HG03064 (cell line): Measurements from ENCODE around the gene SPATA3.
"Not testable (repeated sequence)": the region's sequence is repeated elsewhere in the genome, so short reads cannot be mapped to it uniquely, and the experiment has no call there.

ENCODE experiments used
- ATAC-seq: cut with Tn5 transposase; IDR thresholded peaks from one replicate; pipeline ENCODE4 v1.9.1; 2021; ENCODE audit warnings: low read depth; ENCODE audit not compliant: unreplicated experiment

SPATA3 gene

GRCh38 chr2:231016566-231017230 lies 20.8 kb downstream of the SPATA3 start:
- no peak for ATAC-seq

DNA sequence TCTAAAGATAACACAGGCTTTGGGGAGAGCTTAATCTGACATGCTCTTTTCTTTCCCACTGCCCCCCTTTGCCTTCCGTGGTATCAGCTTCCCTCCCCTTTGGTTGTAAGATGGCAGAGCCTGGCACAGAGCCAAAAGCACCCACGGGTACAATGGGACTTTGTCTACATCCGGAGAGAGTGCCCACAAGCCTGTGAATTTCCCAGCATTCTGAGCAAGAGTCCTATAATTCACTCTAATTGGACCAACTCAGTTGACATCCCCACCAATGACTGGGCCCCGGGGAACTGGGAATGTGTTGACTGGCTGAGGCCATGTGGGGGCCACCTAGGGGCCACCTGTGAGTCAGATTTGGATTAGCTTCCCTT lies 21.3 kb downstream of the SPATA3 start:
- no peak for ATAC-seq

- no peak for ATAC-seq
Observed at GRCh38 chr2:231018184-231018583, 22.3 kb downstream of the SPATA3 start.

GRCh38 chr2:231025059-231025458 lies 29.1 kb downstream of the SPATA3 start:
- not testable (repeated sequence) for ATAC-seq

- ATAC-seq = no peak
Observed at GRCh38 chr2:231028889-231029288, 33.0 kb downstream of the SPATA3 start.

GRCh38 chr2:231029563-231029962 lies 33.6 kb downstream of the SPATA3 start:
- no peak for ATAC-seq

DNA sequence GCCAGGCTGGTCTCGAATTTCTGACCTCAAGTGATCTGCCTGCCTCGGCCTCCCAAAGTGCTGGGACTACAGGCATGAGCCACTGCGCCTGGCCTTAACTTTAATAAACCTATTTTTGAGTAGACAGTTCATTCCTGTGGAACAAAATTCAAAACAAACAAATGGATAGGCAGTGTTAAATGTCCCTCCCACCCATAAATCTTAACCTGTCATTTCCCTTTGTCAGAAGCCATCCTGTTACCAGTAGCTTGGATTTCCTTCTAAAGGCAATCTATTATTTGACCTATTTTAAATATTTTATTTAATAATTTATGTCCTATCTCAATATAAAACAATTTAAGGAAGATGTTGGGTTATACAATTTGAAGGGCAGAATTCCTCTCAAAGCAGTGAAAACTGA lies 34.8 kb downstream of the SPATA3 start:
- no peak for ATAC-seq

DNA sequence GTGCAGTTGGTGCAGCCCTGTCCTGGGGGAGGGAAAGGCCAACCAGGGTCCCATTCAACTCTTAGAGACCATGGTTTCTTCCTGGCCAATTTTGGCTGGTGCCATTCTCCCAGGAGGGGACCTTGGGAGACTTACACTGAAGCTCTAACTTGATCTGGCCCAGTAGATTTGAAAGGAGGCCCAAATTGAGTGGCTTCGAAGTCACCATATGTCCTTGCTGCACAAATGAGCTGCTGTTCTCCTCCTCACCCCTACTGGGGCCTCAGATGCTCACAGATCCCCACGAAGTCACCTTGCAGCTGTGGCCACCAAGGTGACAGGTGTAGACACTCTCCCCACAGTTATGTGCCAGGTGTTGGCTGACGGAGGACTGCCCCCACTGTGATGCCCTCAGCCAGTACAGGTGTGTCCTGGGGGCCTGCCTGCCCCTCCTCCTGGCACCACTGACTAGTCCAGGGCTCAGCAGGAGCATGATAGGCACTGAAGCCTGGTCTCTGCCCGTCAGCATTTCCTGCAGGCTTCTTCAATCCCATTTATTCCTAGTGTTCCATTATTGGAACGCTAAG lies 36.7 kb downstream of the SPATA3 start:
- no peak for ATAC-seq

- ATAC-seq = no peak
Observed at GRCh38 chr2:231033147-231034132, 37.5 kb downstream of the SPATA3 start.

- ATAC-seq = no peak
Observed at GRCh38 chr2:231034291-231034882, 38.5 kb downstream of the SPATA3 start.

DNA sequence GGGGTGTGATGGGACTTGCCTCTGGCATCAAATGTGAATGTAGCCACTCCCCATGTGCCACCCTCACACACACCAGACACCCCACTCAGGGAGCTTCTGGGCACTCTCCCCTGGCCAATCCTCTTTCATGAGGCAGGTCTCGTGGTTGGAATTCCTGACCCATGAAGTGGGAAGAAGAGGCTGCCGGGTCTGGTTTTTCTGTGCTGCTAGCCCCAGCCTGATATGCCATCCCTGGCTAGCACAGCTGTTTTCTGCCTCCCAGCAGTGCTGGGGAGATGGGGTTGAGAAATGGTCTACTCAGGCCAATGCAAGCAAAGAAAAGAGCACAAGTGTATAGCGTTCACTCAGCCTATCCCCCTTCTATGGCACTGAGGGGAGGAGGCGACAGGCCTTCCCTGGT lies 40.2 kb downstream of the SPATA3 start:
- ATAC-seq = no peak

- ATAC-seq = no peak
Observed at GRCh38 chr2:231036578-231037106, 40.7 kb downstream of the SPATA3 start.

DNA sequence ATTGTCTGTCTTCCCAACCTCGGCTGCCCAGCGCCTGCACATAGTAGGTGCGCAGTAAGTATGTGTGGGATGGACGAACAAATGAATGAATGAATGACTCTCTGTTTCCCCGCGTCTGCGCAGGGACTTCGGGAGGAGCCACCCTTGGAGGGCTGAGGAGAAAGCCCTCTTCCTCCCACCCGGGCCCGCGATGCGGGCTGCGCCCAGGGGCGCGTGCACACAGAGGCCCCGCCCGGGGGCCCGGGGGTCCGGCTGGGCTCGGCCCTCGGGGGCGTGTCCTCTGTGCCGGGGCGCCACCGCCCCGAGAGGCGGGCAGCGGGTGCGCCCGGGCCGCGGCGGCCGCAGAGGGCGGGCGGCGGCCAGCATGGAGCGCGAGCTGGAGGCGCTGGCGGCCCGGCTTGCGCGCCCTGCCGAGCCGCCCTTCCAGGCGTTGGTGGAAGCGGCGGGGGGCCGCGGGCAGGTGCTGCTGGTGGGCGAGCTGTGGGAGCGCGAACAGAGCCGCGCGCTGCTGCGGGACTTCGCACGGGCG lies 41.3 kb downstream of the SPATA3 start, which contains the start of gene C2orf72:
Gene C2orf72, plus strand, starts transcription at position 322 of the 529 bp plus-strand sequence. Its CDS starts 43 bp downstream, at position 365.
- no peak for ATAC-seq

DNA sequence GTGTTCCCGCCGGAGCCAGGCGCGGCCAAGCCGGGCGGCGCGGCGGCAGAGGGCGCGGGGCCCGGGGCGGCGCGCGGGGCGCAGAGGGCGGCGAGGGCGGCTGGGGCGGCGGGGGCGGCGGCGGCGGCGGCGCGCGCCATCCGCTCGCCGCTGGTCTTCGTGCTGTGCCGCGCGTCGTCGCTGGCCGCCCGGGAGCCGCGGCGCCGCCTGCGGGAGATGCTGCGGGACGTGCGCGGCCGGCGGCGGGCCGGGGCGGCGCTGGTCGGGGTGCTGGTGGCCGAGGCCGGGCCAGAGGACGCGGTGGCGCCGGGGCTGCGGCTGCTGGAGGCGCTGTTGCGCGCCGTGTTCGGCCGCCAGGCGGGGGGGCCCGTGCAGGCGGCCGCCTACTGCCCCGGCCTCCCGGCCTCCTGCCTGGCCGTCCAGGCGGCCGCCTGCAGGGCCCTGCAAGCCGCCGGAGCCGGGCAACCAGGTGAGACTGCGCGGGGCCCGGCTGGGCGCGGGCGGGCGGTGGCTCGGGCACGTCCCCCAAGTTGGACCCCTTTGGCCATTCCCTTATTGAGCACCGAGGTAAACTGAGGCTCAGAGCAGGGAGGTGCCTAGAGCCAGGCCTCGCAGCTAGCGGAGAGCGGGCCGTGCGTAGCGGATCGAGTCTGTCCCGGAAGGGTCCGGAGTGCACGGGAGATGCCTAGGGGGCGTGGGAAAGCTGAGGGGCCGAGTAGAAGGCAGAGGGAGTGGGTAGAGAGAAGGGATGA lies 42.0 kb downstream of the SPATA3 start:
- no peak for ATAC-seq

- no peak for ATAC-seq
Observed at GRCh38 chr2:231038483-231039293, 42.8 kb downstream of the SPATA3 start.

- no peak for ATAC-seq
Observed at GRCh38 chr2:231039294-231039664, 43.4 kb downstream of the SPATA3 start.

DNA sequence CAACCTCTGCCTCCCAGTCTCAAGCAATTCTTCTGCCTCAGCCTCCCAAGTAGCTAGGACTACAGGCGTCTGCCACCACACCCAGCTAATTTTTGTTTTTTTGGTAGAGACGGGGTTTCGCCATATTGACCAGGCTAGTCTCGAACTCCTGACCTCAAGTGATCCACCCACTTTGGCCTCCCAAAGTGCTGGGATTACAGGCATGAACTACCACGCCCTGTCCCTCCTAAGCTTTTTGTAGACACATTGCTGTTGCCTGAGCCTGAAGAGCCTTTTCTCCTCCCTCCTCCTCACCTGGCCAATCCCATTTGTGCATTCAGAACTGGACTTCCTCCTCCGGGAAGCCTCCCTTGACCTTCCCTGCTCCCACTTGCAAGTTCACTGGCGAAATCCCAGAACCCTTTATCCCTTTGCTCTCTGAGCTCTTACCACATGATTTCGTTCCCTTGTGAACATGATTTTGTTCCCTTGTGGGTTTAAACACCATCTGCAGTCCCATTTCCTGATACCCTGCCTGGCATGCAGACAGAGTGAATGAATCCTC lies 44.0 kb downstream of the SPATA3 start:
- ATAC-seq = no peak

- no peak for ATAC-seq
Observed at GRCh38 chr2:231041061-231041689, 45.3 kb downstream of the SPATA3 start.
